Activated B cell treated with CpG ODN at 0.5 μM for 24 hours (primary cell): ENCODE data around the gene ISG20L2. TPM values are rescaled to one million over a fixed set of nuclear protein-coding genes. Genes with fewer than 3 reads are reported as not detected.
"Not testable (repeated sequence)": the region's sequence is repeated elsewhere in the genome, so short reads cannot be mapped to it uniquely, and the experiment has no call there.

Source experiments
- ATAC-seq: fragments of 200-7000 bp; cut with Tn5 transposase; one replicate; pipeline ENCODE4 v1.10.0; 2021; ENCODE audit warnings: low read depth, mild to moderate bottlenecking, moderate library complexity
- CTCF ChIA-PET: fragments of 350-600 bp; sonication (Branson Sonifier 250); formaldehyde crosslinking; loops from one replicate; lab custom pipeline; 2021; ENCODE audit warnings: antibody characterized with exemption; lab: Charles Lee
- POLR2A ChIA-PET: fragments of 350-600 bp; sonication (Branson Sonifier 250); formaldehyde crosslinking; loops from one replicate; lab custom pipeline; 2021; ENCODE audit warnings: antibody characterized with exemption; lab: Charles Lee
- DNase-seq: peaks from one replicate; pipeline ENCODE4 v3.0.0; 2022
- H3K27ac Mint-ChIP-seq: one replicate; pipeline ENCODE4 v1.8.0; 2020; ENCODE audit warnings: mixed read lengths
- H3K27me3 Mint-ChIP-seq: one replicate; pipeline ENCODE4 v1.8.0; 2021; ENCODE audit warnings: mixed read lengths
- H3K36me3 Mint-ChIP-seq: one replicate; pipeline ENCODE4 v1.8.0; 2021; ENCODE audit warnings: low read depth, mixed read lengths
- H3K4me1 Mint-ChIP-seq: one replicate; pipeline ENCODE4 v1.8.0; 2021; ENCODE audit warnings: mixed read lengths
- H3K4me3 Mint-ChIP-seq: one replicate; pipeline ENCODE4 v1.8.0; 2020; ENCODE audit warnings: mild to moderate bottlenecking, mixed read lengths
- H3K9me3 Mint-ChIP-seq: one replicate; pipeline ENCODE4 v1.8.0; 2020; ENCODE audit warnings: mixed read lengths
- intact Hi-C: fragments of 100-400 bp; cut with micrococcal nuclease; formaldehyde crosslinking; loops from one replicate; pipeline ENCODE4 v1.15.1; 2024
- total RNA-seq: library from RNA; stranded (reverse); gene quantifications from 2 replicates; pipeline ENCODE4 v1.2.3, GENCODE V29; 2022
- TF ChIP-seq, protein P1 (sequence below): fragments of 200-600 bp; IDR thresholded peaks from one replicate; pipeline ENCODE4 v1.8.0; 2022; ENCODE audit warnings: antibody characterized with exemption, mild to moderate bottlenecking

ISG20L2 gene
- total RNA-seq, 1 donor from 2014 or later: 53.0 TPM

DNA sequence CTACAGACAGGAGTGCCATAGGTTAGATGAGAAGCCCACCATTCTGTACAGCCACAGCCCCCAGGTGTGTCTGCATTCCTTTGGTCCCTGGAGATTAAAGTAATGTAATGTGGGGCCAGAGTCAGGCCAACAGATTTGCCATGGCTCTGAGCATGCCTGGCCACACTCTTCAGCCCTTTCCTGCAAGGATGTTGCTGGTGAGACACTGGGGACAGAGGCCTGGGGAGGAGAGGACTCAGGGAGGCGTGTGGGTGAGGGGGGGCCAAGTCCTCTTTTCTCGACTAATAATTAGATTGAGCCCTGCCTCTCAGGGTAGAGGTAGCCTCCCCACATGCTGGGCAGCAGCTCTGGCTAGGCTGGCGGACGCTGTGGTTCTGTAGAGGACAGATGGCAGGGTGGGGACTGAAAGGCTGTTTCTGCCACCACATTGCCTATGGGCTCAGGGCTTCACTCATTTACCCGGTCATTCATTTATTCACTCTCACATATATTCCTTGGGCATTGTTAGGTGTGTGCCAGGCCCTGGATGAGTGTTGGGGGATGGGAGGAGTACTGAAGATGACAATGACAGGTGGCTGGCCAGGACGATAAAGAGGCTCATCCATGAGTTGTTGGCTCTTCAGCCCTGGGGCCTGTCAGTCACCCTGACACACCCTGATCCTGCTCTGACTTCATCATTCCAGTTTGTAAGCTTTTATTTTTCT lies 31.7 kb upstream of the ISG20L2 start:
- TF ChIP-seq, protein P1, sequence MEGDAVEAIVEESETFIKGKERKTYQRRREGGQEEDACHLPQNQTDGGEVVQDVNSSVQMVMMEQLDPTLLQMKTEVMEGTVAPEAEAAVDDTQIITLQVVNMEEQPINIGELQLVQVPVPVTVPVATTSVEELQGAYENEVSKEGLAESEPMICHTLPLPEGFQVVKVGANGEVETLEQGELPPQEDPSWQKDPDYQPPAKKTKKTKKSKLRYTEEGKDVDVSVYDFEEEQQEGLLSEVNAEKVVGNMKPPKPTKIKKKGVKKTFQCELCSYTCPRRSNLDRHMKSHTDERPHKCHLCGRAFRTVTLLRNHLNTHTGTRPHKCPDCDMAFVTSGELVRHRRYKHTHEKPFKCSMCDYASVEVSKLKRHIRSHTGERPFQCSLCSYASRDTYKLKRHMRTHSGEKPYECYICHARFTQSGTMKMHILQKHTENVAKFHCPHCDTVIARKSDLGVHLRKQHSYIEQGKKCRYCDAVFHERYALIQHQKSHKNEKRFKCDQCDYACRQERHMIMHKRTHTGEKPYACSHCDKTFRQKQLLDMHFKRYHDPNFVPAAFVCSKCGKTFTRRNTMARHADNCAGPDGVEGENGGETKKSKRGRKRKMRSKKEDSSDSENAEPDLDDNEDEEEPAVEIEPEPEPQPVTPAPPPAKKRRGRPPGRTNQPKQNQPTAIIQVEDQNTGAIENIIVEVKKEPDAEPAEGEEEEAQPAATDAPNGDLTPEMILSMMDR: no peak
- no peak for DNase-seq
- intact Hi-C loops: no loop called here
- CTCF ChIA-PET: no interaction called here
- H3K27ac Mint-ChIP-seq: no peak overlapping the region
- no peak for ATAC-seq
- H3K4me3 Mint-ChIP-seq: no peak overlapping the region
- peaks cover 6% of the 10 kb centered on the region for H3K4me1 Mint-ChIP-seq
- H3K9me3 Mint-ChIP-seq: no peaks in the 10 kb centered on the region
- no peaks in the 10 kb centered on the region for H3K27me3 Mint-ChIP-seq
- H3K36me3 Mint-ChIP-seq: no peaks in the 10 kb centered on the region
- POLR2A ChIA-PET: interaction anchor here (1.5 to 1.7 kb wide), 2 partner anchors 9 to 31 kb away, joined by 4 to 10 read pairs; partner anchors contain the start of genes HDGF and ISG20L2

DNA sequence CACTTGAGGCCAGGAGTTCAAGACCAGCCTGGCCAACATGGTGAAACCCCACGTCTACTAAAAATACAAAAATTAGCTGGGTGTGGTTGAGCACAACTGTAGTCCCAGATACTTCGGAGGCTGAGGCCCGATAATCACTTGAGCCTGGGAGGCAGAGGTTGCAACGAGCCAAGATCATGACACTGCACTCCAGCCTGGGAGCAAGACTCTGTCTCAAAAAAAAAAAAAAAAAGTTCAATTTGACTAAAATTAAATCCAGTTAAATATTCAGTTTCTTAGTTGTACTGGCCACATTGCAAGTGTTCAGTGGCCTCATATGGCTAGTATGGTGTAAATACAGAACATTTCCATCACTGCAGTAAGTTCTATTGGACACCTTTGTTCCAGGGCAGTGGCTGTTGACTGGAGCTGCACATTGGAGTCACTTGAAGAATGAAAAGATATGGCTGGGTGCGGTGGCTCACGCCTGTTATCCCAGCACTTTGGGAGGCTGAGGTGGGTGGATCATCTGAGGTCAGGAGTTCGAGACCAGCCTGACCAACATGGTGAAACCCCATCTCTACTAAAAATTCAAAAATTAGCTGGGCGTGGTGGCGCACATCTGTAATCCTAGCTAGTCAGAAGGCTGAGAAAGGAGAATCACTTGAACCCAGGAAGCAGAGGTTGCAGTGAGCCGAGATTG lies 29.1 kb upstream of the ISG20L2 start:
- POLR2A ChIA-PET: interaction anchor here (2.2 kb wide), 1 partner anchor 9 kb away, joined by 8 read pairs; the partner anchor contains the start of gene PRCC
- ATAC-seq, H3K36me3 Mint-ChIP-seq: not testable (repeated sequence)

DNA sequence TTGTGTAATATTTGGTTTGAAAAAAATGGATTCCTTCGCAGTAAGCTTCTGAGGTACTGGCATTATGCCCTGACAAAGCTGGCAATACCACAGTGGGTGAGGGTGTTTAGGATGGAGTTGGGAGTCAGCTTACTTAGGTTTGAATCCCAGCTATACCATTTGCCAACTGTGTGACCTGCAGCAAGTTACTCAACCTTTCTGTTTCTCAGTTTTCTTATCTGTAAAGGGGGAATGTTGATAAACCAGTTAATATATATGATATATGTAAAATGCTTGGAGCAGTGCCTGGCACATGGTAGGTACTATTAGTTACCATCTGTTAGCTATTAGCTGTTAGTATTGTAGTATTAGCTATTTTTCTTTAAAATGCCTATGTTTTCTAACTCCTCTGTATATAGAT lies 27.8 kb upstream of the ISG20L2 start:
- TF ChIP-seq, protein P1: no peak
- intact Hi-C loops: no loop called here
- Mint-ChIP-seq H3K27me3 (no peaks in the 10 kb centered on the region), H3K27ac (no peak overlapping the region), H3K4me3 (no peak overlapping the region), H3K4me1 (peaks cover 26% of the 10 kb centered on the region), H3K36me3 (peaks cover 1% of the 10 kb centered on the region), H3K9me3 (no peaks in the 10 kb centered on the region)
- ATAC-seq (no peak), DNase-seq (no peak)
- POLR2A ChIA-PET: interaction anchor here (0.7 to 1.5 kb wide), 4 partner anchors 10 to 96 kb away, joined by 4 read pairs; partner anchors contain the start of genes ISG20L2, METTL25B and PRCC
- CTCF ChIA-PET: interaction anchor here (1.4 to 1.9 kb wide), 2 partner anchors 30 to 67 kb away, joined by 3 to 9 read pairs; no protein-coding TSS in a partner anchor

More for the DNA sequence above, 29.1 kb upstream of the ISG20L2 start:
- peaks cover 20% of the 10 kb centered on the region for H3K4me1 Mint-ChIP-seq
- intact Hi-C loops, DNase-seq, H3K9me3 Mint-ChIP-seq, H3K27ac Mint-ChIP-seq, H3K27me3 Mint-ChIP-seq, H3K4me3 Mint-ChIP-seq: not testable (repeated sequence)
- CTCF ChIA-PET: interaction anchor here (1.4 kb wide), 1 partner anchor 68 kb away, joined by 3 read pairs; no protein-coding TSS in a partner anchor

DNA sequence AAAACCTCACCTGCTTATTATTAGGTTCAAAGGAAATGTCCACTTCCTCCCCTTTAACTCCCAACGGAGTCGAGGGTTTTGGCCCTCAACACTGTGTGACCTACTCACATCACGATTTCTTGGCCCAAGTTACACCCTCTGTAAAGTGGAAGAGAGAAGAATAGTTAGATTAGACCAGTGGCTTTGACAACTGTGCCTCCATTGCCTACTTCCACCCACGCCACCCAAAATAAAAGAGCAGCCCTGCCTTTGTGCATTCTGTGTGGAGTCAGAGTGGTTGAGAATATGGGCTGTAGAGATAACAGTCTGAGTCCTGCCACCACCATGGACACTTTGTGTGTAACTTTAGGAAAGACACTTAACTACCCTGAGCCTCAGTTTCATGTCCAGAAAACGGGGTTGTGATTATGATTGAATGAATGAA lies 27.0 kb upstream of the ISG20L2 start:
- Mint-ChIP-seq H3K36me3 (peaks cover 1% of the 10 kb centered on the region), H3K9me3 (no peaks in the 10 kb centered on the region), H3K27ac (no peak overlapping the region), H3K4me1 (peaks cover 28% of the 10 kb centered on the region), H3K4me3 (no peak overlapping the region), H3K27me3 (no peaks in the 10 kb centered on the region)
- ChIA-PET POLR2A (interaction anchor here (1.3 to 1.5 kb wide), 2 partner anchors 11 to 13 kb away, joined by 4 read pairs; partner anchors contain the start of gene PRCC), CTCF (interaction anchor here (1.9 kb wide), 1 partner anchor 29 kb away, joined by 9 read pairs; no protein-coding TSS in a partner anchor)
- intact Hi-C loops: no loop called here
- DNase-seq: no peak
- ATAC-seq: no peak
- TF ChIP-seq, protein P1: no peak

DNA sequence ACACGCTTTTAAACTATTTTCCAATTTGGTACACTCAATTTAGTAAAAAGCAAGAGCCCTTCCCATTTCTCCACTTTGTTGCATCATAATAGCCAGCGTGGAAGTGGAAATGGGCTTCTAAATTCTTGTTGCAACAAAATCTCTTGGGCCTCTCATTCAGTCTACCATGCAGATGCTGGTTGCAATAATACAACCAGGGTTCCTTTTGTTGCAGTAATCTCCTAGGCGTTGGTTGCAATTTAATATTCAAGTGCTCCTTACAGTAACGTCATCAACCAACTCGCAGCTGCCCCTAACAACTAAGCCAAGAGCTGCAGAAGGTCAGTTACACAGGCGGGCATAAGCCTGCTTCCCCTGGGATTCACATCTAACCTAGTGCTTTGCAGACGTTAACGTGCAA lies 25.7 kb upstream of the ISG20L2 start:
- H3K9me3 Mint-ChIP-seq: no peaks in the 10 kb centered on the region
- DNase-seq: no peak
- no peak overlapping the region for H3K27ac Mint-ChIP-seq
- no peak overlapping the region for H3K4me3 Mint-ChIP-seq
- ATAC-seq: no peak
- TF ChIP-seq, protein P1: no peak
- POLR2A ChIA-PET: interaction anchor here (1.1 kb wide), 1 partner anchor 12 kb away, joined by 3 read pairs; no protein-coding TSS in a partner anchor
- intact Hi-C loops: loop anchor here (5.0 kb wide), 1 partner anchor 297 kb away; no protein-coding TSS in a partner anchor
- peaks cover 41% of the 10 kb centered on the region for H3K4me1 Mint-ChIP-seq
- no peaks in the 10 kb centered on the region for H3K27me3 Mint-ChIP-seq
- CTCF ChIA-PET: no interaction called here
- H3K36me3 Mint-ChIP-seq: peaks cover 4% of the 10 kb centered on the region
